HG03469 (cell line): Measurements from ENCODE around the gene NAAA.
"Not testable (repeated sequence)": the region's sequence is repeated elsewhere in the genome, so short reads cannot be mapped to it uniquely, and the experiment has no call there.

Experiments used
- ATAC-seq: cut with Tn5 transposase; IDR thresholded peaks from one replicate; pipeline ENCODE4 v1.9.1; 2021; ENCODE audit warnings: mild to moderate bottlenecking, moderate library complexity, moderate number of reproducible peaks; ENCODE audit not compliant: unreplicated experiment

The NAAA gene

DNA sequence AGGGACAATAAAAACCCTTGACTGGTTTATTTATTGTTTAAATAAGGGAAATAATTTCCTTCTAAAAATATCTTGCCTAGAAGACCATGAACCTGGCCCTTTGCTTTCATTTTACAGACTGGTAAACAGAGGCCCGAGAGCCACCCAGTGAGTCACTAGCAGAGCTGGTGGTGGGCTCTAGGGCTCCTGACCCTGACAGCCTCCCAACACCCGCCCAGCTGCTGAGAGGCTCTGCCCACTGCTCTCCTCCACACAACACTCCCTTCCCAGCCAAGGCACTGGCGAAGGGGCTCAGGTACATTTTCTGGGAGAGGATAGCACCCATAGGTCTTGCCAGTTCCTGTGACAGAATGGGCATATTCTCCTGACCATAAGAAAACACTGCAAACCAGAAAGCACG is 20.5 kb downstream of the NAAA start:
- no peak for ATAC-seq

GRCh38 chr4:75919920-75920319 is 20.9 kb downstream of the NAAA start:
- ATAC-seq: no peak

DNA sequence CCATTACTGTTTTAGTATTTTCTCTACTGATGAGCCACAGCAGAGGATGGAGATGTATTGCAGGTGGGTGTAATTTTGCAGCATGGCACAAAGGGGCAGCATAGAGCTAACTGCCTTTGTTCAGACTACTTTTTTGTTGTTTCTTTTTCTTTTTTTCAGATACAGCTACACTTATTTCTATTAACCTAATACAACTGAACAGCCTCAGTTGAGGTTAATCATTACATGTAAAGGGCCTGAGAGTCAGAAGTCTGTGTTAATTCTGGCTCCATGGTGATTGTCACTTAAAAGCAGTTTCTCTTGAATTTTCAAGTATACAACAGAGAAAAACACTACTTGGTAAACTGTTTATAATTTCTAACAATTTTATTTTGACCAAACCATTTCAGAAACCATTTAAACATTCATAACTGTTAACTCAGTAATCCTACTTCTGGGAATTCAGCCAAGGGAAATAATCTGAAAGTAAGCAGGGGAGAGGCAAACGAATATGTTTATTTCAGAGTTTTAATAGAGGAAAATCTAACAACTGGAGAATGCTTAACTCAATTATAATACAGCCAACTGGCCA is 24.6 kb downstream of the NAAA start:
- ATAC-seq: no peak

- no peak for ATAC-seq
These were observed 27.8 kb downstream of the NAAA start for GRCh38 chr4:75912968-75913367.

DNA sequence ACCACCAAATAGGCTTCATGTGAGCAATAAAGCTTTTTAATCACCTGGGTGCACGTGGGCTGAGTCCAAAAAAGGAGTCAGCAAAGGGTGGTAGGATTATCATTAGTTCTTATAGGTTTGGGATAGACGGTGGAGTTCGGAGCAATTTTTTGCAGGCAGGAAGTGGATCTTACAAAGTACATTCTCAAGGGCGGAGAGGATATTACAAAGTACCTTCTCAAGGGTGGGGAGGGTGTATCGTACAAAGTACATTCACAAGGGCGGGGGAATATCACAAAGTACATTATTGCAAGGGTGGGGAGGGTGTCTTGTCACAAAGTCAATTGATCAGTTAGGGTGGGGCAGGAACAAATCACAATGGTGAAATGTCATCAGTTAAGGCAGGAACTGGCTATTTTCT is 30.0 kb downstream of the NAAA start:
- ATAC-seq: not testable (repeated sequence)

- no peak for ATAC-seq
These were observed 31.4 kb downstream of the NAAA start for GRCh38 chr4:75909405-75909804.

DNA sequence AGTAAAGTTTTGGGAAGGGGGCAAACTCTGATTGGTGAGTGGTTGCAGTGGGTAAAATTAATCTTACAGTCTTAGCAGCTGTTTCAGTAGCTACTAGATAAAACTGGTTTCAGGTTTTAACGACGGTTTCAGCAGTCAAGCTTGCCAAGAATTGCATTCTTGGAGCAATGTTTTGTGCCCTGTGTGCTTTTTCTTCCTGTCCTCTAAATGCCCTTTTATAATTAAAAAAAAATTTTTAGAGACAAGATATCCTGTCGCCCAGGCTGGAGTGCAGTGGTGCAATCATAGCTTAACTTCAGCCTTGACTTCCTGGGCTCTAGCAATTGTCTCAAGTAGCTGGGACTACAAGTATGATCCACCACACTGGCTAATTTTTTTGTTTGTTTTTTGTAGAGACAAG is 32.3 kb downstream of the NAAA start:
- ATAC-seq: no peak

GRCh38 chr4:75907966-75908365 is 32.8 kb downstream of the NAAA start:
- ATAC-seq: no peak

DNA sequence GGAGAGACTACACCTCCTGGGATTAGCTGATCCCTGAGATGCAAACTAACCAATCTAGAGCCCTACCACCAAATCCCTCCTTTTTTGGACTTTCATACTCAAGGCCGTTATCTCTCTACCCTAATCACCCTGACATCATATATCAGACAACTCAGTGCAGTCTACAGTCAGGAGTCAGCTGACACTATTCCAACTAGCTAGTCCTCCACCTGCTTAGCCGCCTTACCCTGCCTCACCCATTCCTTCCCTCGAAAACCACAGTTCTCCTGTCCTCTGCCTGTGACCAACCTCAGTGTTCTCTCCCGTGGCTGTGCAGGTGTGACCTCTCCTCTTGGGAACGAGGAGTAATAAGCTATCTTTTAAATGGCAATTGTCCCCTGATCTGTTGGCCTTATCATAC is 36.7 kb downstream of the NAAA start:
- no peak for ATAC-seq

DNA sequence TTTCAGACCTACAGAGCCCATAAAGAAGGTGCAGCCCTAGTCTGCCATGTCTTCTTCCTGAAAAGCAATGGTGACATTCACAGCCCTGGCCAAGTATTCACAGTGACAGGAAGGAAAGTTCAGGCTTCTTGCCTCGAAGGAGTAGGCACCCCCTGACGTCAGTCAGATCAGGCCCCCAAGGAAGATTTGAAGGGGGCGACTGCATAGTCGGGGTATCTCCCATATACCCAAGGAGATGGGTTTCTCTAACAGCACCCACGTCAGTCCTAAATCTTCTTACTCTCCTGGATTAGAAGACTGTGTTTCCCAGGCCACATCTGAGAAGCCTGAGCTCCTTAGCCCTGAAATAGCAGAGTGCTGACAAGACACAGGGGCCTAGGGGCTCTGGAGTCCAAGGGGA is 38.5 kb downstream of the NAAA start, which contains the start of gene PPEF2:
Gene PPEF2 (minus strand): TSS at position 101 of the 400 bp plus-strand sequence. CDS start 6,127 bp downstream, outside the sequence.
- no peak for ATAC-seq

- no peak for ATAC-seq
These were observed 42.3 kb downstream of the NAAA start for GRCh38 chr4:75898536-75898935.

- ATAC-seq: no peak
These were observed 45.0 kb downstream of the NAAA start for GRCh38 chr4:75895744-75896314.

DNA sequence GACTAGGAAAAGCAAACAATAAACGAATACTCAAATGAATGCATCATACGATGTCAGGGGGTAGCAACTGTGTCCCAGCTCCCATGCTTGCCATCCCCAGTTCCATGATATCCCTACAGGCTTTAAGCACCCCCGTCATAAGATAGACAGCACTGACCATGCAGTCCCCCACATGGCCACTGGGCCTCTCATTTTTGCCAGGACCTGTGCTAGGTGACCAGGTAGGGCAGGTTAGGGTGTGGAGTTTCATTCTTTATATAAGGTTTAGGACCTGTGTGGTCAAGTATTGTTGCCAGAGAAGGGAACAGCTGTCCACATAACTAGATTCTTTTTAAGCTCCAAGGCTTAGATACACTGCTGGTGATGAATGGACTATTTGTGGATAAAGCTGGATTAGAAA is 48.3 kb downstream of the NAAA start:
- no peak for ATAC-seq

- no peak for ATAC-seq
These were observed 49.2 kb downstream of the NAAA start for GRCh38 chr4:75891611-75892010.

- no peak for ATAC-seq
These were observed 51.1 kb downstream of the NAAA start for GRCh38 chr4:75889537-75890199.

GRCh38 chr4:75886104-75886503 is 54.7 kb downstream of the NAAA start:
- no peak for ATAC-seq

DNA sequence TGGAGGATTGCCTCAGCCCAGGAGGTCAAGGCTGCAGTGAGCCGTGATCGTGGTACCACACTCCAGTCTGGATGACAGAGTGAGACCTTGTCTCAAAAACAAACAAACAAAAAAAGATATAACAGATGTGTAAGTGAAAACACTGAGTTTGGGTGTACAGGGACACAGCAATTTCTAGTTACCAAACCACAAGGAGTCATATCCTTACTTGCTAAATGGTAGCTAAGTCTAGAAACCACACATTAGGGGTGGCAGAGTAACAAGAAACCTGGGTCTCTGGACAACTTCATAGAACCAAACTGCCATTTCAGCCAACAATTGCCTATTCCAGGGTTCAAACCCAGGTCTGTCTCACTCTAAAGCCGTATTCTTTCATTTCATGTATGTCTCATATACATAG is 59.3 kb downstream of the NAAA start:
- ATAC-seq: no peak

DNA sequence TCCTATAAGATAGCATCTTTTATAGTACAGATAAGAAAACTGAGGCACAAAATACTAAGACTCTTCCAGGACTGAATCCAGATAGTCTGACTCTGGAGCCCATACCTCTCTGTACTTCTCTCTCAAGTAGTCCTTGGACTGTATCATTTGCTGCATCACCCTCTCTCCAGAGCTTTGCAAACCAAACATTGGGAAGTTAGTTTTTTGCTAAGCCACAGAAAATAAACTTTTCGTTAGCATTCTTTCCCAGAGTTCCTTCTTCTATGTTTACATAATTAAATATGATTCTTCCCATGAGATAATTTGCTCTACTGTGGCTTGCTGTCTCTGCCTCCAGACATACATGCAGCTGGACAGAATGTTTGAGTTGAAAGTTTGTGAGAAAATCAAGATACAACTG is 60.5 kb downstream of the NAAA start:
- no peak for ATAC-seq

- ATAC-seq: no peak
These were observed 62.5 kb downstream of the NAAA start for GRCh38 chr4:75878246-75878756.

DNA sequence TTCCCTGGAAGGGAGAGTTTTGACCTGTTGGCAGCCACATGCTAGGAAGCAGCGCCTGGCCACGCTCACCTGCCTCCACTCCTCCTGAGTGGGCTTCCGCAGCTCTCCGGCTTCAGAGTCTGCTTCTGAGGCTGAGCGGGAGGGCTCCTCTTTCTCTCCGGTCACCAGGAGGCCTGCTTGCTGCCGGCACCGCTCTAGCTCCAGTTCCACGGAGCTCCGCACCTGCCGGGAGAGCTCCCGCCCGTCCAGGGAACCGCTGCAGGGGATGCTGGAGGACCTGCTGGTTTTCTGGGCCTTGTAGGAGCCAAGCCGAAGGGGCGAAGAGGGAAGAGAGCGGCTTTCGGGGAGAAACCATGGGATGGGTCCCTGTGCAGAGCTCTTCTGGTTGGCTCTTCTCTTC is 64.6 kb downstream of the NAAA start:
- no peak for ATAC-seq

GRCh38 chr4:75869100-75869499 is 71.7 kb downstream of the NAAA start:
- ATAC-seq: no peak

- no peak for ATAC-seq
These were observed 73.7 kb downstream of the NAAA start for GRCh38 chr4:75867130-75867529.
